ENCODE measurements around the gene NUDT16L1.

DNA sequence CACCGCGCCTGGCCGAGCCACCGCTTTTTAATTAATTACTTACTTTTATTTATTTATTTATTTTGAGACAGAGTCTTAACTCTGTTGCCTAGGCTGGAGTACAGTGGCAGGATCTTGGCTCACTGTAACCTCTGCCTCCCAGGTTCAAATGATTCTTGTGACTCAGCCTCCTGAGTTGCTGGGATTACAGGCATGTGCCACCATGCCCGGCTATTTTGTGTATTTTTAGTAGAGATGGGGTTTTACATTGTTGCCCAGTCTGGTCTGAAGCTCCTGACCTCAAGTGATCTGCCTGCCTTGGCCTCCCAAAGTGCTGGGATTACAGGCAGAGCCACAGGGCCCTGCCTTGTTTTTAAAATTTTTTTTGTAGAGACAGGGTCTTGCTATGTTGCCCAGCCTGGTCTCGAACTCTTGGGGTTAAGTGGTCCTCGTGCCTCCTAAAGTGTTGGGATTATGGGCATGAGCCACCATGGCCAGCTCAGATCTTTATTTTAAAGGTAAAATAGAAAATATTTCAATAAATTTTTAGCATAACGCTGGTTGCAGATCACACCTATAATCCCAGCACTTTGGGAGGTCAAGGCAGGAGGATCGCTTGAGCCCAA is 18.3 kb upstream of the NUDT16L1 start:
- TF ChIP-seq CTCF (IDR thresholded peaks at IDR 0.05) (no peak), POLR2A (IDR thresholded peaks at IDR 0.05) (no peak)

Measured in adrenal gland (tissue), 5 donors.